ENCODE data around the gene ABI3. TPM values are rescaled to one million over a fixed set of nuclear protein-coding genes. Genes with fewer than 3 reads are reported as not detected.

The ABI3 gene
- total and polyA plus RNA-seq, 9 of the 15 experiments (the other 6 are each of a cell fraction or from before 2014, with no cell fraction given) = not detected

- H3K27me3 ChIP-seq (ENCODE audit: control insufficient read depth in 2 of 2, insufficient read depth in 2 of 2, low read length in 2 of 2) = peaks cover 3 to 12% of the 10 kb centered on the region in 2 experiments; a peak in 3 of 5 replicates
- no peaks in the 10 kb centered on the region for H3K9me1 ChIP-seq (ENCODE audit: control insufficient read depth, insufficient read depth, low read length)
- H3K4me1 ChIP-seq (replicated peaks in 1 of 2; ENCODE audit: control insufficient read depth in 2 of 2, insufficient read depth in 2 of 2, low read length in 2 of 2) = peaks cover 4 to 7% of the 10 kb centered on the region in 2 experiments; a peak in 4 of 5 replicates
- no peaks in the 10 kb centered on the region for H3K9me3 ChIP-seq (replicated peaks; ENCODE audit: control insufficient read depth, insufficient read depth, low read depth, low read length)
- no peaks in the 10 kb centered on the region for H3K36me3 ChIP-seq (ENCODE audit: control insufficient read depth, insufficient read depth, low read length)
- H3K4me3 ChIP-seq = no peak overlapping the region
- H3K9ac ChIP-seq (ENCODE audit: insufficient read depth in 1 of 2, low read depth in 2 of 2, low read length in 2 of 2) = no peak overlapping the region
- no peak overlapping the region for H3K4me2 ChIP-seq (ENCODE audit: insufficient read depth, low read length)
- no TSS peak for BruUV-seq (replicated peaks)
- DNase-seq (ENCODE audit: extremely low read depth in 1 of 4, low spot score in 3 of 4) (no peak), ATAC-seq (no peak; the same call in 2 of the 3 replicates), FAIRE-seq (no peak)
- in situ Hi-C loops (cut with MboI) (no loop called here), intact Hi-C loops (cut with micrococcal nuclease) (no loop called here)
- no peaks in the 10 kb centered on the region for H4K20me1 ChIP-seq (replicated peaks; ENCODE audit: control insufficient read depth, insufficient read depth, low read length)
- WGBS (ENCODE audit: insufficient coverage, low coverage, missing lambda C conversion rate) = 16% methylated on average over 2 of the region's 2 CpGs
- CTCF ChIA-PET (ENCODE audit: low intra/inter-chr PET ratio) = no interaction called here
- no peaks in the 10 kb centered on the region for H3K79me2 ChIP-seq (ENCODE audit: control insufficient read depth, insufficient read depth, low read length)
- POLR2A ChIA-PET = interaction anchor here (1.4 kb wide), 1 partner anchor 14 kb away, joined by 4 read pairs; no protein-coding TSS in a partner anchor
- H3K27ac ChIP-seq (ENCODE audit: extremely low read depth, low read depth, low read length) = no peak overlapping the region
- no peak overlapping the region for H2AFZ ChIP-seq (ENCODE audit: low read depth, low read length)
- TF ChIP-seq EZH2 (IDR thresholded peaks at IDR 0.05; ENCODE audit: borderline replicate concordance, low read depth, low read length) = no peak
- peak; percentile 50; the same call in 1 of the 2 replicates for TF ChIP-seq C11orf30 (IDR thresholded peaks at IDR 0.05; ENCODE audit: low read depth)
- no peak for TF ChIP-seq PTBP1 (IDR thresholded peaks at IDR 0.05; ENCODE audit: low read depth, low read length)
- TF ChIP-seq CGGBP1 (CRISPR knock-in tag; IDR thresholded peaks at IDR 0.05) = no peak
- TF ChIP-seq ESRRA (IDR thresholded peaks at IDR 0.05; ENCODE audit: borderline replicate concordance, low read depth) = no peak
- no peak for TF ChIP-seq IRF2 (CRISPR knock-in tag; IDR thresholded peaks at IDR 0.05)
- no peak for TF ChIP-seq TOE1 (IDR thresholded peaks at IDR 0.05; ENCODE audit: borderline replicate concordance)
- no peak for TF ChIP-seq TOE1 (CRISPR knock-in tag; IDR thresholded peaks at IDR 0.05; ENCODE audit: borderline replicate concordance, low read depth)
- TF ChIP-seq RFX1 (IDR thresholded peaks at IDR 0.05) = no peak
- no peak for TF ChIP-seq ZBTB8A (IDR thresholded peaks at IDR 0.05; ENCODE audit: partially characterized antibody)
- no peak for TF ChIP-seq ZNF140 (CRISPR knock-in tag; IDR thresholded peaks at IDR 0.05)
- TF ChIP-seq NFE2 (IDR thresholded peaks at IDR 0.05; ENCODE audit: low read depth) = peak; percentile 37
- no peak for TF ChIP-seq ETV5 (CRISPR knock-in tag; IDR thresholded peaks at IDR 0.05; ENCODE audit: low read depth)
These were observed 12.3 kb upstream of the ABI3 start for GRCh38 chr17:49198211-49198610.

All from K562 (cell line).